ENCODE data around the gene GFPT2. TPM values are rescaled to one million over a fixed set of nuclear protein-coding genes. Genes with fewer than 3 reads are reported as not detected.
"Not testable (repeated sequence)": the region's sequence is repeated elsewhere in the genome, so short reads cannot be mapped to it uniquely, and the experiment has no call there.

Gene GFPT2
- total RNA-seq, 1 donor from 2014 or later = 47.9 TPM

DNA sequence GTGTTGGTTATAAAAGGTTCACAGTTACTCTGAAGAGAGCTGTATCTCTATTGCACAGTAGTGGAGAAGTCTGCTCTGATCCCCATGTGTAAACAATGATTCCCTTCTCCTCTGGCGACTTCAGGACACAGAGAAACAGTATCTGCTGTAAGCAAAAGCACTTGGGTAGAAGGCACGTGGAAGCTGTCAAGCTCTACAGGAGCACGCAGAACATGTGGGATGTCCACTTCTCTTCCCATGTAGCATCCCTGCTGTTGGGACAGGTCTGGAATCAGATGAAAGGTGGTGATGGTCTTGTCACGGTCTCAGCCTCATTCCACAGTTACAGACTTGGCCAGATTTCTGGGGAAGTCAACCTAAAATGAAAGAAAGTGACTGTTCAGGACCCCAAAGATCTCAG is 51.9 kb downstream of the GFPT2 start:
- TF ChIP-seq POLR2AphosphoS5 (IDR thresholded peaks at IDR 0.05; ENCODE audit: insufficient read depth in 1 of 2, low read depth in 1 of 2) (no peak), POLR2A (IDR thresholded peaks at IDR 0.05) (no peak)
- TF ChIP-seq, protein P1, sequence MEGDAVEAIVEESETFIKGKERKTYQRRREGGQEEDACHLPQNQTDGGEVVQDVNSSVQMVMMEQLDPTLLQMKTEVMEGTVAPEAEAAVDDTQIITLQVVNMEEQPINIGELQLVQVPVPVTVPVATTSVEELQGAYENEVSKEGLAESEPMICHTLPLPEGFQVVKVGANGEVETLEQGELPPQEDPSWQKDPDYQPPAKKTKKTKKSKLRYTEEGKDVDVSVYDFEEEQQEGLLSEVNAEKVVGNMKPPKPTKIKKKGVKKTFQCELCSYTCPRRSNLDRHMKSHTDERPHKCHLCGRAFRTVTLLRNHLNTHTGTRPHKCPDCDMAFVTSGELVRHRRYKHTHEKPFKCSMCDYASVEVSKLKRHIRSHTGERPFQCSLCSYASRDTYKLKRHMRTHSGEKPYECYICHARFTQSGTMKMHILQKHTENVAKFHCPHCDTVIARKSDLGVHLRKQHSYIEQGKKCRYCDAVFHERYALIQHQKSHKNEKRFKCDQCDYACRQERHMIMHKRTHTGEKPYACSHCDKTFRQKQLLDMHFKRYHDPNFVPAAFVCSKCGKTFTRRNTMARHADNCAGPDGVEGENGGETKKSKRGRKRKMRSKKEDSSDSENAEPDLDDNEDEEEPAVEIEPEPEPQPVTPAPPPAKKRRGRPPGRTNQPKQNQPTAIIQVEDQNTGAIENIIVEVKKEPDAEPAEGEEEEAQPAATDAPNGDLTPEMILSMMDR (IDR thresholded peaks at IDR 0.05) = no peak
- Histone ChIP-seq H3K9me3 (no peaks in the 10 kb centered on the region), H3K4me3 (no peak overlapping the region), H3K27me3 (no peaks in the 10 kb centered on the region), H3K36me3 (peaks cover 0 to 4% of the 10 kb centered on the region in 2 donors), H3K27ac (no peak overlapping the region), H3K4me1 (no peaks in the 10 kb centered on the region)
- no peak for DNase-seq (ENCODE audit: extremely low spot score in 2 of 2)
- intact Hi-C loops (cut with DNase I) = no loop called here

DNA sequence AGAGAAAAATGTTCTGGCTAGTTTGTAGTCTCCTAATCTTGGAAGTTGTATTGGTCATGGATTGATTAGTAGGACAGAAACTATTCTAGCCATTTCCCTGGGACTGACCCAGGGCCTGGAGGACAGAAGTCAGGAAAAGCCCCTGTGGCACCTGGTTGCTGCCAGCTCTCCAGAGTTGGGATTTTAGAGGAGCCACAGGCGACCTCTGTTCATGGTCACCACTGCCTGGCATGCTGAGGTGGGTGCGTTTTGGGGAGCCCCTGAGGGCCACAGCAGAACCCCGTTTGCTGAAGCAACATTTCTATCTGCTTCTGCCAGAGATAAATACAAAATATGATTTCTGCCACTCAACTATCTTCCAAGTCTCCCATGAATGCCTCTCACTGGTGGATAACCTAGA is 53.6 kb downstream of the GFPT2 start:
- no peak overlapping the region for H3K4me3 ChIP-seq
- H3K9me3 ChIP-seq = no peaks in the 10 kb centered on the region
- DNase-seq (ENCODE audit: extremely low spot score in 2 of 2) = no peak
- no peak overlapping the region for H3K27ac ChIP-seq
- no peaks in the 10 kb centered on the region for H3K4me1 ChIP-seq
- H3K27me3 ChIP-seq = no peaks in the 10 kb centered on the region
- intact Hi-C loops (cut with DNase I) = no loop called here
- TF ChIP-seq POLR2AphosphoS5 (IDR thresholded peaks at IDR 0.05; ENCODE audit: insufficient read depth in 1 of 2, low read depth in 1 of 2) (no peak), POLR2A (IDR thresholded peaks at IDR 0.05) (no peak)
- TF ChIP-seq, protein P1 (IDR thresholded peaks at IDR 0.05) = no peak
- H3K36me3 ChIP-seq = peaks cover 0 to 3% of the 10 kb centered on the region in 2 donors

DNA sequence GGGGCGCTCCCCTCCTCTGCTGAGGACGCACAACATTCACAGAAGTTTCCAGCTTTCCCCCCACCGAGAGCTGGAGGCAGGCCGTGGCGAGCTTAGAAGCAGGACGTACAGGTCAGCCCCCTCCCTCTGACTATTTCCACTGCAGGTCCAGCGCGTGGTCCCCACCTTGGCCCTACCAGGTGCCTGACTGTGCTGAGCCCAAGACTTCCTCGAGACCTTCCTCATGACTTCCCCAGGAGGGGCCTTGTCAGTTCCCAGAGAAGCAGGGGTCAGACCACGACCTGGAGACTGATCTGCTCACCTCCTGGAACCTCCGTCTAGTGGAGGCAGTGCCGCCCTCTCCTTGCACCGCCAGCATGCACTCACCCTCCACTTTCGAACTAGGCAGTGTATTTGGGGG is 54.1 kb downstream of the GFPT2 start:
- H3K27ac ChIP-seq; DNase-seq (ENCODE audit: extremely low spot score in 2 of 2); H3K4me1 ChIP-seq; H3K36me3 ChIP-seq; H3K9me3 ChIP-seq; intact Hi-C loops (cut with DNase I); H3K4me3 ChIP-seq; H3K27me3 ChIP-seq: not testable (repeated sequence)

DNA sequence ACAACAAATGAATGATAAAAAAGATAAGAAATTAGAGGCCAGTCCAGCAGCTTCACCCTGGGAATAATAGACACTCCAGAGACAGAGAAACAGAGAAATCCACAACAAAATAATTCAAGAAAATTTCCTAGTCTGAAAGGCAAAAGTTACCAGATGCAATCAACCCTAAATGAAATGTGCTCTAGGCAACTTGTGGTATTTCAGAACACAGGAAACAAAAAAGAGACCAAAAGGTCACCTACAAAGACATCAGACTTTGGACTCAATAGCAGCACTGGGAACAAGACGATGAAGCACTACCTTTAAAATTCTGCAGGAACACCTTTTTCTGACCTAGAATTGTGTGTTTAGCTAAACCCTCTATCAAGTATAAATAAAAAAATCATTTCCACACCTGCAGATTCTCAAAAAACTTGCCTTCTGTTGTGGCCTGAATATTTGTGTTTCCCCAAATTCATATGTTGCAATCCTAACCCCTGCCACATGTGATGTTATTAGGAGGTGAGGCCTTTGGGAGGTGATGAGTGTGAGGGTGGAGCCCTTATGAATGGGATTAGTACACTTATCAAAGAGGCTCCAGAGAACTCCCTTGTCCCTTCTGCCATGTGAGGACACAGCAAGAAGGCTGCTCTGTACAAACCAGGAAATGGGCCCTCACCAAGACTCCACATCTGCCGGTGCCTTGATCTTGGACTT is 55.4 kb downstream of the GFPT2 start:
- H3K4me1 ChIP-seq = peaks cover 7% of the 10 kb centered on the region
- H3K4me3 ChIP-seq = no peak overlapping the region
- H3K27me3 ChIP-seq = no peaks in the 10 kb centered on the region
- H3K36me3 ChIP-seq = no peaks in the 10 kb centered on the region
- intact Hi-C loops (cut with DNase I) = no loop called here
- H3K27ac ChIP-seq = no peak overlapping the region
- no peak for DNase-seq (ENCODE audit: extremely low spot score in 2 of 2)
- no peaks in the 10 kb centered on the region for H3K9me3 ChIP-seq
- TF ChIP-seq POLR2AphosphoS5 (IDR thresholded peaks at IDR 0.05; ENCODE audit: insufficient read depth in 1 of 2, low read depth in 1 of 2) (no peak), POLR2A (IDR thresholded peaks at IDR 0.05) (no peak)
- TF ChIP-seq, protein P1 (IDR thresholded peaks at IDR 0.05) = no peak

DNA sequence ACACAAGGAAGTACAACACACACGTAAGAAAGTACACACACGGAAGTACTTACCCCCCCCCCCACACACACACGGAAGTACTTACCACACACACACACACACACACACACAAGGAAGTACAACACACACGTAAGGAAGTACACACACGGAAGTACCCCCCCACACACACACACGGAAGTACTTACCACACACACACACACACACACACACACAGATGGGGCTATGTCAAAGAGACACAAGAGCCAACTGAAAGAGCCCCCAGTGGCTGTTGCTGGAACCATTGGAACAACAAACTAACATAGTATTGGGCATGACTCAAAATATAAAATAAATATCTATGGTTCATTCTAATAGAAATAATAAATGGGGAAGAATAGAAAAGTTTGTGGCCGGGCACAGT is 56.4 kb downstream of the GFPT2 start:
- H3K27me3 ChIP-seq = no peaks in the 10 kb centered on the region
- intact Hi-C loops (cut with DNase I) = no loop called here
- DNase-seq (ENCODE audit: extremely low spot score in 2 of 2) = no peak
- no peak overlapping the region for H3K27ac ChIP-seq
- H3K36me3 ChIP-seq = no peaks in the 10 kb centered on the region
- no peak overlapping the region for H3K4me3 ChIP-seq
- H3K4me1 ChIP-seq = peaks cover 9% of the 10 kb centered on the region
- no peaks in the 10 kb centered on the region for H3K9me3 ChIP-seq
- TF ChIP-seq POLR2AphosphoS5 (IDR thresholded peaks at IDR 0.05; ENCODE audit: insufficient read depth in 1 of 2, low read depth in 1 of 2) = no peak
- TF ChIP-seq POLR2A (IDR thresholded peaks at IDR 0.05) = no peak
- TF ChIP-seq, protein P1 (IDR thresholded peaks at IDR 0.05) = no peak
